ENCODE measurements around the gene G6PC2. TPM values are rescaled to one million over a fixed set of nuclear protein-coding genes. Genes with fewer than 3 reads are reported as not detected.

Gene G6PC2, protein sequence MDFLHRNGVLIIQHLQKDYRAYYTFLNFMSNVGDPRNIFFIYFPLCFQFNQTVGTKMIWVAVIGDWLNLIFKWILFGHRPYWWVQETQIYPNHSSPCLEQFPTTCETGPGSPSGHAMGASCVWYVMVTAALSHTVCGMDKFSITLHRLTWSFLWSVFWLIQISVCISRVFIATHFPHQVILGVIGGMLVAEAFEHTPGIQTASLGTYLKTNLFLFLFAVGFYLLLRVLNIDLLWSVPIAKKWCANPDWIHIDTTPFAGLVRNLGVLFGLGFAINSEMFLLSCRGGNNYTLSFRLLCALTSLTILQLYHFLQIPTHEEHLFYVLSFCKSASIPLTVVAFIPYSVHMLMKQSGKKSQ
- total RNA-seq (2014; rRNA removed; shearing (Covaris generic)) (not detected in 2 replicates), total RNA-seq (2022) (not detected in 2 replicates), Bru-seq, nascent RNA (not detected), BruChase-seq, experiment 1, labeled RNA remaining after a 6-hour chase (not detected), BruChase-seq, experiment 2, labeled RNA remaining after a 2-hour chase (not detected)
- long read RNA-seq = 0 reads

- Histone ChIP-seq H3K4me1 (ENCODE audit: insufficient read depth, low read length, poor library complexity, severe bottlenecking) (no peaks in the 10 kb centered on the region), H2AFZ (ENCODE audit: low read length) (no peak within 1 kb of the TSS), H3K36me3 (ENCODE audit: insufficient read depth, low read length) (no peaks in the 10 kb centered on the region), H3K4me3 (ENCODE audit: low read depth, low read length, poor library complexity, severe bottlenecking) (no peak within 1 kb of the TSS), H3K9me2 (ENCODE audit: insufficient read depth, low read length) (no peaks in the 10 kb centered on the region; the same call in 1 of the 2 replicates), H3K9me3 (ENCODE audit: low read length) (no peaks in the 10 kb centered on the region), H3K4me2 (ENCODE audit: low read length) (no peak within 1 kb of the TSS), H3K79me2 (ENCODE audit: insufficient read depth, low read depth, low read length) (no peaks in the 10 kb centered on the region), H3K27ac (ENCODE audit: low read depth, low read length, poor library complexity, severe bottlenecking) (no peak within 1 kb of the TSS), H4K20me1 (ENCODE audit: insufficient read depth, low read length) (no peaks in the 10 kb centered on the region)
- CTCF ChIA-PET (ENCODE audit: unreplicated experiment) = no interaction called here
- no TSS peak for BruUV-seq (replicated peaks)
- POLR2A ChIA-PET = interaction anchor here (0.5 kb wide), 1 partner anchor 912 kb away, joined by 3 read pairs; no protein-coding TSS in a partner anchor
- TF ChIP-seq EZH2phosphoT487 (IDR thresholded peaks at IDR 0.05; ENCODE audit: borderline replicate concordance, low read depth, low read length) = no peak
- no peak for TF ChIP-seq CTCF (conservative IDR thresholded peaks at IDR 0.05; ENCODE audit: low read length)
- intact Hi-C loops (cut with micrococcal nuclease; ENCODE audit: unreplicated experiment) = no loop called here
- DNase-seq (ENCODE audit: low spot score) = no peak
Observed at GRCh38 chr2:168901003-168901402, at the start of gene G6PC2. Gene G6PC2 (plus strand): TSS chr2:168901291. CDS start chr2:168901332, 41 bp downstream.

DNA sequence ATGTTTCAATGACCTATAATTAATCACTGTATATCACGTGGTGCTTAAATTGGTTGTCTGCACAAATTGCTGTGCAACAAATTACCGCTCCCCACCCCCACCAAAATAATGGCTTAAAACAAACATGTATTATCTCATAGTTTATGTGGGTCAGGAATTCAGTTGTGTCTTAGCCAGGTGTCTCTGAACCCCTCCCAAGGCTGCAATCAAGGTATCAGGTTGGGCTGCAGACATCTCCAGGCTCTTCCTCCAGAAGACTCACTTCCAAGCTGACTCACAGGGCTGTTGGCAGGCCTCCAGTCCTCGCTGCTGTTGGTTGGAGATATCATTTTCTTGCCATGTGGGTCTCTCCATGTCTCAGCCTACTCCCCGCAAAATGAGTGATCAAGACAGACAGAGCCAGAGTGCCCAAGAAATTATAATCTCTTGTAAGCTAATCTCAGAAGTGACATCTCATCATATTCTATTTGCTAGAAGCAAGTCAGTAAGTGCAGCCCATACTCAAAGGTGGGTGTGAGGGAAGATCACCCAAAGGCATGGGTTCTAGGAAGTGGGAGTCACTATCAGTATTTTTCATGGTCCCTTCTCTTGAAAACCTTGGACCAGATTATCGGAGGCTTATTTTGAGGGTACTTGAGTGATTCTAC is 49.3 kb upstream of the G6PC2 start:
- ChIA-PET POLR2A (no interaction called here), CTCF (ENCODE audit: unreplicated experiment) (no interaction called here)
- Histone ChIP-seq H3K9me2 (ENCODE audit: insufficient read depth, low read length) (no peaks in the 10 kb centered on the region), H2AFZ (ENCODE audit: low read length) (no peak overlapping the region), H3K79me2 (ENCODE audit: insufficient read depth, low read depth, low read length) (no peaks in the 10 kb centered on the region), H3K4me3 (ENCODE audit: low read depth, low read length, poor library complexity, severe bottlenecking) (no peak overlapping the region), H3K27ac (ENCODE audit: low read depth, low read length, poor library complexity, severe bottlenecking) (no peak overlapping the region), H3K4me1 (ENCODE audit: insufficient read depth, low read length, poor library complexity, severe bottlenecking) (no peaks in the 10 kb centered on the region), H3K9me3 (ENCODE audit: low read length) (no peaks in the 10 kb centered on the region), H3K36me3 (ENCODE audit: insufficient read depth, low read length) (peaks cover 37% of the 10 kb centered on the region), H4K20me1 (ENCODE audit: insufficient read depth, low read length) (no peaks in the 10 kb centered on the region), H3K4me2 (ENCODE audit: low read length) (no peak overlapping the region)
- intact Hi-C loops (cut with micrococcal nuclease; ENCODE audit: unreplicated experiment) = no loop called here
- no peak for DNase-seq (ENCODE audit: low spot score)
- TF ChIP-seq EZH2phosphoT487 (IDR thresholded peaks at IDR 0.05; ENCODE audit: borderline replicate concordance, low read depth, low read length) (no peak), CTCF (conservative IDR thresholded peaks at IDR 0.05; ENCODE audit: low read length) (no peak)
- BruUV-seq (replicated peaks) = no TSS peak
